ENCODE results near the gene IFT81.

Gene IFT81

GRCh38 chr12:110159671-110160245 lies 35.6 kb downstream of the IFT81 start:
- no peak for DNase-seq

- DNase-seq = no peak
Measured at GRCh38 chr12:110165540-110166159, 41.5 kb downstream of the IFT81 start.

GRCh38 chr12:110168732-110169455 lies 44.7 kb downstream of the IFT81 start:
- DNase-seq = no peak

- no peak for DNase-seq
Measured at GRCh38 chr12:110170535-110171185, 46.5 kb downstream of the IFT81 start.

- no peak for DNase-seq
Measured at GRCh38 chr12:110171186-110171538, 47.0 kb downstream of the IFT81 start.

GRCh38 chr12:110171636-110172035 lies 47.5 kb downstream of the IFT81 start:
- no peak for DNase-seq

- no peak for DNase-seq
Measured at GRCh38 chr12:110174373-110174996, 50.3 kb downstream of the IFT81 start.

- no peak for DNase-seq
Measured at GRCh38 chr12:110175201-110175600, 51.0 kb downstream of the IFT81 start.

- DNase-seq = peak; percentile 7
Measured at GRCh38 chr12:110176745-110177144, 52.6 kb downstream of the IFT81 start.

- no peak for DNase-seq
Measured at GRCh38 chr12:110179291-110179690, 55.1 kb downstream of the IFT81 start.

- DNase-seq = no peak
Measured at GRCh38 chr12:110180591-110181005, 56.4 kb downstream of the IFT81 start.

- no peak for DNase-seq
Measured at GRCh38 chr12:110182281-110182680, 58.1 kb downstream of the IFT81 start.

- DNase-seq = no peak
Measured at GRCh38 chr12:110183386-110183785, 59.2 kb downstream of the IFT81 start.

GRCh38 chr12:110185626-110186025 lies 61.5 kb downstream of the IFT81 start:
- DNase-seq = no peak

- no peak for DNase-seq
Measured at GRCh38 chr12:110186059-110186458, 61.9 kb downstream of the IFT81 start.

- DNase-seq = no peak
Measured at GRCh38 chr12:110193196-110193595, 69.0 kb downstream of the IFT81 start.

- no peak for DNase-seq
Measured at GRCh38 chr12:110197003-110197402, 72.8 kb downstream of the IFT81 start.

- no peak for DNase-seq
Measured at GRCh38 chr12:110198386-110198785, 74.2 kb downstream of the IFT81 start.

GRCh38 chr12:110199339-110200123 lies 75.4 kb downstream of the IFT81 start:
- no peak for DNase-seq

- no peak for DNase-seq
Measured at GRCh38 chr12:110200124-110200417, 75.9 kb downstream of the IFT81 start.

GRCh38 chr12:110201995-110202394 lies 77.8 kb downstream of the IFT81 start:
- DNase-seq = no peak

GRCh38 chr12:110203546-110203945 lies 79.4 kb downstream of the IFT81 start:
- no peak for DNase-seq

GRCh38 chr12:110205931-110206330 lies 81.8 kb downstream of the IFT81 start:
- DNase-seq = no peak

All from NCI-H1436 (cell line).